GM19239 (cell line): ENCODE data around the gene PLCL1.
A peak's percentile ranks its signal among the peaks of the same experiment; 100 is the strongest.

ENCODE experiments used
- DNase-seq: peaks from one replicate; pipeline ENCODE4 v3.0.0; 2011; ENCODE audit warnings: low spot score; ENCODE audit not compliant: insufficient read length
- FAIRE-seq: peaks from 2 replicates; lab custom pipeline; 2011; peaks lifted over from hg19 to GRCh38; lab: Jason Lieb, UNC

Gene PLCL1

GRCh38 chr2:197878792-197879191, 74.4 kb downstream of the PLCL1 start:
- no peak for DNase-seq
- FAIRE-seq = no peak

GRCh38 chr2:197879812-197880408, 75.5 kb downstream of the PLCL1 start:
- no peak for FAIRE-seq
- DNase-seq = no peak

- FAIRE-seq (no peak), DNase-seq (no peak)
Measured at GRCh38 chr2:197883354-197884032, 79.1 kb downstream of the PLCL1 start.

- DNase-seq = no peak
- FAIRE-seq = no peak
Measured at GRCh38 chr2:197884252-197884651, 79.9 kb downstream of the PLCL1 start.

GRCh38 chr2:197885126-197885525, 80.7 kb downstream of the PLCL1 start:
- DNase-seq (no peak), FAIRE-seq (no peak)

GRCh38 chr2:197885587-197885986, 81.2 kb downstream of the PLCL1 start:
- FAIRE-seq = no peak

GRCh38 chr2:197888321-197888720, 83.9 kb downstream of the PLCL1 start:
- FAIRE-seq (no peak), DNase-seq (no peak)

More at GRCh38 chr2:197885587-197885986, 81.2 kb downstream of the PLCL1 start:
- DNase-seq = no peak

- DNase-seq (peak; percentile 16), FAIRE-seq (no peak)
Measured at GRCh38 chr2:197889041-197889440, 84.6 kb downstream of the PLCL1 start.

GRCh38 chr2:197890168-197890567, 85.8 kb downstream of the PLCL1 start:
- no peak for FAIRE-seq
- no peak for DNase-seq

- FAIRE-seq (no peak), DNase-seq (no peak)
Measured at GRCh38 chr2:197891897-197892442, 87.6 kb downstream of the PLCL1 start.

GRCh38 chr2:197893403-197894177, 89.2 kb downstream of the PLCL1 start:
- DNase-seq = no peak
- peak; percentile 82 for FAIRE-seq

- DNase-seq = no peak
- FAIRE-seq = no peak
Measured at GRCh38 chr2:197894751-197895274, 90.4 kb downstream of the PLCL1 start.

GRCh38 chr2:197897960-197898678, 93.7 kb downstream of the PLCL1 start:
- FAIRE-seq = no peak
- DNase-seq = no peak

- FAIRE-seq (no peak), DNase-seq (no peak)
Measured at GRCh38 chr2:197904446-197904845, 100.1 kb downstream of the PLCL1 start.

GRCh38 chr2:197908156-197908555, 103.8 kb downstream of the PLCL1 start:
- DNase-seq = no peak

GRCh38 chr2:197908990-197909776, 104.8 kb downstream of the PLCL1 start:
- no peak for FAIRE-seq
- DNase-seq = no peak

More at GRCh38 chr2:197908156-197908555, 103.8 kb downstream of the PLCL1 start:
- no peak for FAIRE-seq

GRCh38 chr2:197911667-197912066, 107.3 kb downstream of the PLCL1 start:
- DNase-seq = no peak
- no peak for FAIRE-seq

GRCh38 chr2:197913084-197913483, 108.7 kb downstream of the PLCL1 start:
- FAIRE-seq = no peak
- no peak for DNase-seq

GRCh38 chr2:197914778-197915177, 110.4 kb downstream of the PLCL1 start:
- FAIRE-seq = no peak

More at GRCh38 chr2:197914778-197915177, 110.4 kb downstream of the PLCL1 start:
- no peak for DNase-seq
